Nucleus accumbens (tissue), 56 donors: ENCODE results near the gene HOXC4.
"Not testable (repeated sequence)": the region's sequence is repeated elsewhere in the genome, so short reads cannot be mapped to it uniquely, and the experiment has no call there.

Source experiments
- DNase-seq, 56 donors: peaks; one replicate each; lab custom pipeline; 2025; lab: John Stamatoyannopoulos, UW

HOXC4 gene

GRCh38 chr12:54080008-54080924, 26.6 kb downstream of the HOXC4 start:
- DNase-seq: not testable (repeated sequence)

DNA sequence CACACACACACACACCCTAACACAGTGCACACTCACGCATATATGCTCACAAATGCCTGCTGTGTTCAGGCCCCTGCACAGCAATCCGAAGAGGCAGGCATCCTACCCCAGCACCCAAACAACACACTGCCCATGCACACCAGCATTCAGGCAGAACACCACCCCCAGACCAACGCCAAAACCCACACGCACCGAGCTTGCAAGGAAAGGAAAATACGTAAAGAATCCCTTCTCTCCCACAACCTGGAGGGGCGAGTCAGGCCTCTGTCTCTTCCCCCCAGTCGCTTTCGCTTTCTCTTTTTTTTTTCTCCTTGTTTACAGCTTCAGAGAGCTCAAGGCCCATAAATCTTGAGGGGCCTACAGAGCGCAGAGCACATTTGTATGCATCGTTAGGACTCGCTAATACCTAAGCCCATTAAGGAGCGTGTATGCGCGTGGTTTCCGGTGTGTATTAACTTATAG, 27.4 kb downstream of the HOXC4 start:
- not testable (repeated sequence) for DNase-seq

DNA sequence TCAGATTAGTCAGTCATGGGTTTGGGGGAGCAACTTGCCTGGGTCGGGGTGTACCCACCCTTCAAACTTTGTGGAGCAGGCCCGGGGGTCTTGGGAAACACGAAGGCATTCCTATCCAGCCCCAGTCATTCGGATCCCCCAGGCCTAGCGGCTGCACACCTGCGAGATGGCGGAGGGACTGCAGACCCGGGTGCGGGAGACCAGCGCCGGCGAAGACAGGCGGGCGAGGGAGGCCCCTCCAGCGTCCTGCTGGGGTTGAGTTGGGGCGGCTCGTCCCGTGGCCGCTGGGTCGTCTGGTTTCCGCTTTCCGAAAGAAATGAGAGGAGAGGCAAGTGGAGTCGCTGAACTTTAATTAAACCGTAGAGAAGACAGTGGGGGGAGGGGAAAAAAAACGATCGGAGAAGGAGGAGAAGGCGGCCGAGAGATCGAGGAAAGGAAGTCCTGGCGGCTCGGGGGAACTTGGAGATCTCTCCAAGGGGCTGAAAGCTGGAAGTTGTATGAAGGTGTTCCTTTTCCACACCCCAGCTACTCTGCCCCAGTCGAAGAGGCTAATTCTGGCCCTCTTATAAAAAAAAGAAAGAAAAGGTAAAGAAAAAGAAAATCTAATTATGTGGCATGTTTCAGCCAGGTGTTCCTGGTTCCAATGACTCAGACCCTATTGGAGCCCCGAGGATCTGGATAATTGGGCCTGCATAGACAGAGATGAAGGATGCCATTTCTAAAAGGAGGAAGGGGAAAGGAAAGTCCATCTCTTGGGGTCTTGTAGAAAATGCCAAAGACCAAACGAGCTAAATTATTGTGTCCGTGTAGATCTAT, 28.2 kb downstream of the HOXC4 start:
- not testable (repeated sequence) for DNase-seq

DNA sequence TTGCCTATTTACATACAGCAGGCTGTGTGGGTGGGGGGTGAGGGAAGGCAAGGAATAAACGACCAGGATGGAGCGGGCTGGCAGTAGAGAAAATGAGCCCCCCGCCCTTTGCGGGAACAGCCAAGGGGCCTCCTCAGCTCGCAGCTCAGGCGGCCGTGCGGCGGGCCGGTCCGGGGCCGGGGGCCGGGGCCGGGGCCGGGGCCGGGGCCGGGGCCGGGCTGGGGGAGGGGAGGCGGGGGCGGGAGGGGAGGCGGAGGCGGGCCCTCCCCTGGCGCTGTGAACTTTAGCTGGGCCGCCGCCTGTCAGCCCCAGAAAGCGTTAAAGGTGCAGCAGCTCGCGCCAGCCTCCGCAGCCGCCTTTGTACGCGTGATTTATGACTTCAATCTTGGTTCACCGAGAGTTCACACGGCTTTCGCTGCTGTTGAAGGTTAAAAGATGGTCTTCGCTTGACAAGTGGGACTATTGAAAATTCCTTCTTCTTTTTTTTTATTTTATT, 28.8 kb downstream of the HOXC4 start:
- DNase-seq: peak in 1 of 56 donors; percentile 16

DNA sequence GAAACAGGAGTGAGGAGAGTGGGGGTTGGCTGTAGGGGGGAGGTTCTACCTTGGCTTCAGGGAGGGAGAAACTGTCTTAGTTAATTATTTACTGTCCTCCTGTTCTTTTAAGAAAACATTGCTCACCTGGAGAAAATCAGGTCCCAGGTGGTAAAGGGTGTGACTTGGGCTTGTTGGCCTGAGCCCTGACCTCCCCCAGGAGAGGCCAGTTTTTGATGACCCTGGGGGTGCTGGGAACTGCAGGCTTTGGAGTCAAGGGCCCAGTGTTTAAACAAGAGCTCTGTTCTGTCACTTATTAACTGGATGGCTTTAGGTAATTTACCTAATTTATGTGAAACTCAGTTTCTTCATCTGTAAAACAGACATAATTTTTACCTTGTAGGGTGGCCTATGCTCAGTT, 34.4 kb downstream of the HOXC4 start:
- not testable (repeated sequence) for DNase-seq

DNA sequence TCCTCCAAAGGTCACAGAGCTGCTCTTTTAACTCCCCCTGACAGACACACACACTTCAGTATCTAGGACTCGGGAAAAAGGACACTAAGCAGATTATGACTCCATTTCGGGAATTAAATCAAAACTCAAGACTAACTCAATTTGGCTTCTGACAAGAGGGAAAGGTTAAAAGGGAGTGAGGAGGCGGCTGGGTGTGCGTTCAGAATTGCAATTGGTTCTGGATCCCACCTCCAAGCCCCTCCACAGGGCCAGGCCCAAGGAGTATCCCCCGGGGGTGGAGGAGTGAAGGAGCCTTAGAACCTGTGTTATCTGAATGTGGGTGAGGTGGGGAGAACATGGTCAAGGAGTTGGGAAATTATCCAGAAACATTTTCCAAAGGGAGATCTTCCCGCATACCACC, 35.8 kb downstream of the HOXC4 start:
- not testable (repeated sequence) for DNase-seq

DNA sequence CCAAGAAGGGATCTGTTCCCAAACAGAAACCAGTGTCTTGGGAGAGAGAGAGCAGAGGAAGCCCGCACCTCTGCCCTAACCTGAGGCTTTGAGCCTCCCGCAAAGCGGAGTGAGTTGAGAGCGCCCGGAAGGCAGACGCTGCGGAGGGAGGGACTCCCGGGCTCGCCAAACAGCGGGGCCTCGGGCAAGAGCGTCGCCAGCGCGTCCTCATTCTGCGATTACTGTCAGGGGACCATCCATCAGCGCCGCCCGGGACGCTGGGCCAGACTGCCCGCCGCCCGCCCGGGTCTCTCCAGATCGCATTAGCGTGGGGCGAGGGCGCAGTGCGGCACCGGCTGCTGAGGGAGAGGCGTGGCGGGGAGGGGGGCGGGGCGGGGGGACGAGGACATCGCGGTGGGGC, 36.7 kb downstream of the HOXC4 start:
- DNase-seq: not testable (repeated sequence)

DNA sequence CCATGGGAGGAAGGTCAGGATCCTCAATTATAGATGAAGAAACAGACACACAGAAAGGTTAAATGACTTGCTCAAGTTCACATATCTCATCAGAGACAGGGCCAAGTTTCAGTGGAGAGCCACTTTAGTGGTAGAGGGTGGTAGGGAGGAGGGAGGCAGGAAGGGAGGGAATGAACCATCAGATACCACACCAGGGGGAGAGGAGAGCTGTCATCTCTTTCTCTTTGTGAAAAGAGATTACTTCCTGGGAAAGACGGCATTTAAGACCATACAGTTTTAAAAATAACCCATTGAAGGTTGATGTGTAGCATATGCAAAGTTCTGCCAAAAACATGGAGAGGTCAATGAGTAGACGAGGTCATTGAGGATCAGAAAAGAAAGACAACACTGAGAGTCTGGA, 39.3 kb downstream of the HOXC4 start:
- DNase-seq: not testable (repeated sequence)

GRCh38 chr12:54095928-54096327, 42.3 kb downstream of the HOXC4 start:
- DNase-seq: not testable (repeated sequence)

DNA sequence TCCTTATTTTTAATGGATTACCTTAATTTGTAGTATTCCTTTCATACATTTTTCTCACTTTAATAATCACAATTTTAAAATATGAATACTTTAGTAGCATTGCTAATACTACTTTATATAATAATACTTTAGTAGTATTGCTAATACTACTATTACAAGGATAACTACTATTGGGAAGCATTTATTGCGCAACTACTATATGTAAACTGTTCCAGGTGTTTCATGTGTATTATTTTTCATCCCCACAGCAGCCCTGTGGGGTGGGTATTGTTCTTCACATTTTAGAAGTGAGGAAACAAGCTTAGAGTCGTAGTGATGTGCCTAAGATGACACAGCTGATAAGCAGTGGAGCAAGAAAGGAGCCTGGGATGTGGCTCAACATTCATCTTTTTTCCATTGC, 45.0 kb downstream of the HOXC4 start:
- not testable (repeated sequence) for DNase-seq

- DNase-seq: not testable (repeated sequence)
Observed at GRCh38 chr12:54100588-54100987, 47.0 kb downstream of the HOXC4 start.

GRCh38 chr12:54102223-54102622, 48.6 kb downstream of the HOXC4 start:
- not testable (repeated sequence) for DNase-seq

- not testable (repeated sequence) for DNase-seq
Observed at GRCh38 chr12:54103827-54104226, 50.2 kb downstream of the HOXC4 start.
